Measurements from ENCODE around the gene PRMT1. TPM values are rescaled to one million over a fixed set of nuclear protein-coding genes. Genes with fewer than 3 reads are reported as not detected.

Gene PRMT1
- total and polyA plus RNA-seq, 2 donors from 2014 or later = 119 to 131 TPM

DNA sequence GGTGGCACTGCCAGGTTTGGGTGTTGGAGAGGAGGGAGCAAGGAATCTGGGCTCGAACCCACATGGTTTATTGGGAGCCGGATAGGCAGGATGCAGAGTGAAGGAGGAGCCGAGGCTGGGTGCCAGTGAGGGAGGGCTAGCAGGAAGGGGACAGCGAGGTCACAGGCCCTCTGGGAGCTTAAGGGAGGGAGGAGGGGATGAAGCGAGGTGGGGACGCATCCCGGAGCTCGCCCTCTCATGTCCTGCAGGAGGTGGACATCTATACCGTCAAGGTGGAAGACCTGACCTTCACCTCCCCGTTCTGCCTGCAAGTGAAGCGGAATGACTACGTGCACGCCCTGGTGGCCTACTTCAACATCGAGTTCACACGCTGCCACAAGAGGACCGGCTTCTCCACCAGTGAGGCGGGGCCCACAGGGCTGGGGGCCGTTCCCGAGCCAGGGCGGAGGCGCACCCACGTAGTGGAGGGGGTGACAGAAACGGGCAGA lies 8.8 kb downstream of the PRMT1 start:
- H3K9ac ChIP-seq (ENCODE audit: low read length in 3 of 3) = no peak overlapping the region
- intact Hi-C loops (cut with DNase I) = no loop called here
- H3K9me3 ChIP-seq (ENCODE audit: control insufficient read depth in 2 of 3, insufficient read depth in 1 of 3, low read length in 3 of 3) = no peaks in the 10 kb centered on the region
- FAIRE-seq (no peak), DNase-seq (peak in 1 of 5 donors; percentile 56)
- H3K27ac ChIP-seq (ENCODE audit: low read depth in 2 of 2, low read length in 2 of 2) = no peak overlapping the region
- peaks cover 0 to 24% (median 22%) of the 10 kb centered on the region in 3 donors for H3K36me3 ChIP-seq (ENCODE audit: control insufficient read depth in 2 of 3, insufficient read depth in 3 of 3, low read length in 3 of 3)
- peaks cover 0 to 20% (median 5%) of the 10 kb centered on the region in 3 donors for H3K4me1 ChIP-seq (ENCODE audit: control insufficient read depth in 2 of 3, insufficient read depth in 2 of 3, low read depth in 1 of 3, low read length in 3 of 3)
- no peaks in the 10 kb centered on the region for H3K27me3 ChIP-seq (ENCODE audit: control insufficient read depth, insufficient read depth, low read length)
- TF ChIP-seq, protein P1, sequence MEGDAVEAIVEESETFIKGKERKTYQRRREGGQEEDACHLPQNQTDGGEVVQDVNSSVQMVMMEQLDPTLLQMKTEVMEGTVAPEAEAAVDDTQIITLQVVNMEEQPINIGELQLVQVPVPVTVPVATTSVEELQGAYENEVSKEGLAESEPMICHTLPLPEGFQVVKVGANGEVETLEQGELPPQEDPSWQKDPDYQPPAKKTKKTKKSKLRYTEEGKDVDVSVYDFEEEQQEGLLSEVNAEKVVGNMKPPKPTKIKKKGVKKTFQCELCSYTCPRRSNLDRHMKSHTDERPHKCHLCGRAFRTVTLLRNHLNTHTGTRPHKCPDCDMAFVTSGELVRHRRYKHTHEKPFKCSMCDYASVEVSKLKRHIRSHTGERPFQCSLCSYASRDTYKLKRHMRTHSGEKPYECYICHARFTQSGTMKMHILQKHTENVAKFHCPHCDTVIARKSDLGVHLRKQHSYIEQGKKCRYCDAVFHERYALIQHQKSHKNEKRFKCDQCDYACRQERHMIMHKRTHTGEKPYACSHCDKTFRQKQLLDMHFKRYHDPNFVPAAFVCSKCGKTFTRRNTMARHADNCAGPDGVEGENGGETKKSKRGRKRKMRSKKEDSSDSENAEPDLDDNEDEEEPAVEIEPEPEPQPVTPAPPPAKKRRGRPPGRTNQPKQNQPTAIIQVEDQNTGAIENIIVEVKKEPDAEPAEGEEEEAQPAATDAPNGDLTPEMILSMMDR (IDR thresholded peaks at IDR 0.05; ENCODE audit: borderline replicate concordance, extremely low read depth, insufficient read depth) = no peak
- H3K4me3 ChIP-seq (ENCODE audit: low read length in 3 of 3) = no peak overlapping the region

DNA sequence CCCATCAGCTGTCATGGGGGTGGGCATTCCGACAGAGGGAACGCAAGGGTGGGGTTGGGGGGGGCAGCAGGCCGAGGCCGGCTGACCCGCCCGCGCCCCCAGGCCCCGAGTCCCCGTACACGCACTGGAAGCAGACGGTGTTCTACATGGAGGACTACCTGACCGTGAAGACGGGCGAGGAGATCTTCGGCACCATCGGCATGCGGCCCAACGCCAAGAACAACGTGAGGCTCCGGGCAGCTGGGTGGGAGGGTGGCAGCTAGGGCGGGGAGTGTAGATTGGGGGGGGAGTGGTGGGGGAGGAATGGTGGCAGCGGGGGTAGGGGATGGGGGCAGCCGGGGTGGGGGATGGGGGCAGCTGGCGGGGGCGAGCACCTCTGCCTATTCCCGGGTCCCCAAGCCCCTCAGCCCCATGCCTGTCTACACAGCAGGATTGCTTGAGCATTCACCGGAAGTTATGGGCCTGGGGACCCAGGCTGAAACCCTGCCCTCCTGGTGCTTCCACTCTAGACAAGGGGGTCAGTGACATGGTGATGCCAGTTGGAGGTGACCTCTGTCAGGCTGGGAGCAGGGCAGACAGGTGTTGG lies 9.5 kb downstream of the PRMT1 start:
- TF ChIP-seq, protein P1 (IDR thresholded peaks at IDR 0.05; ENCODE audit: borderline replicate concordance, extremely low read depth, insufficient read depth) = no peak
- Histone ChIP-seq H3K9ac (ENCODE audit: low read length in 3 of 3) (no peak overlapping the region), H3K9me3 (ENCODE audit: control insufficient read depth in 2 of 3, insufficient read depth in 1 of 3, low read length in 3 of 3) (no peaks in the 10 kb centered on the region), H3K4me3 (ENCODE audit: low read length in 3 of 3) (no peak overlapping the region), H3K36me3 (ENCODE audit: control insufficient read depth in 2 of 3, insufficient read depth in 3 of 3, low read length in 3 of 3) (peaks cover 0 to 24% (median 22%) of the 10 kb centered on the region in 3 donors), H3K27me3 (ENCODE audit: control insufficient read depth, insufficient read depth, low read length) (no peaks in the 10 kb centered on the region), H3K27ac (ENCODE audit: low read depth in 2 of 2, low read length in 2 of 2) (peak overlapping the region in 1 of 2 donors; percentile 32), H3K4me1 (ENCODE audit: control insufficient read depth in 2 of 3, insufficient read depth in 2 of 3, low read depth in 1 of 3, low read length in 3 of 3) (peaks cover 0 to 20% (median 6%) of the 10 kb centered on the region in 3 donors)
- peak in 2 of 5 donors; percentile 50 to 66 for DNase-seq
- no peak for FAIRE-seq
- intact Hi-C loops (cut with DNase I) = no loop called here

DNA sequence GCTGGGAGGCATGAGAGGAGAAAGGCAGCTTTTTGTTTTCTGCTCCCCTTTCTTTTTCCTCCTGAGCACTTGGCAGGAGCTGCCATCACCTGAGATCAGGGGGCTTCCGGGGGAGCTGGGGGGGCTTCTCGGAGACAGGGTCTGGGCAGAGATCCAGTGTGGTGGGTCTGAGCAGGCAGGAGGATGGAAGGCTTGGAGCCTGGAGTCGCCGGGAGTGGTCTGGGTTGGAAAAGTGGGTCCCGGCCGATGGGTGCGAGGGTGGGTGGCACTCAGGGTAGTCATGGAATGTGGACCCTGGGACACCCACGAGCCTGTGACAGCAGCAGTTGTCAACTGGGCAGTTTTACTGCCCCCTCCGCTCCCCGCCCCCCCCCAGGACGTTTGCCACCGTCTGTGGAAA lies 10.1 kb downstream of the PRMT1 start:
- Histone ChIP-seq H3K9ac (ENCODE audit: low read length in 3 of 3) (no peak overlapping the region), H3K9me3 (ENCODE audit: control insufficient read depth in 2 of 3, insufficient read depth in 1 of 3, low read length in 3 of 3) (no peaks in the 10 kb centered on the region), H3K27me3 (ENCODE audit: control insufficient read depth, insufficient read depth, low read length) (no peaks in the 10 kb centered on the region), H3K27ac (ENCODE audit: low read depth in 2 of 2, low read length in 2 of 2) (peak overlapping the region in 1 of 2 donors; percentile 53), H3K4me3 (ENCODE audit: low read length in 3 of 3) (no peak overlapping the region), H3K4me1 (ENCODE audit: control insufficient read depth in 2 of 3, insufficient read depth in 2 of 3, low read depth in 1 of 3, low read length in 3 of 3) (peaks cover 0 to 20% (median 6%) of the 10 kb centered on the region in 3 donors), H3K36me3 (ENCODE audit: control insufficient read depth in 2 of 3, insufficient read depth in 3 of 3, low read length in 3 of 3) (peaks cover 0 to 21% (median 18%) of the 10 kb centered on the region in 3 donors)
- DNase-seq (no peak), FAIRE-seq (no peak)
- TF ChIP-seq, protein P1 (IDR thresholded peaks at IDR 0.05; ENCODE audit: borderline replicate concordance, extremely low read depth, insufficient read depth) = no peak
- intact Hi-C loops (cut with DNase I) = no loop called here

Measured in kidney (tissue), 14 donors.